GM12801 (cell line): Measurements from ENCODE around the gene SLC22A1.

Experiments
- CTCF ChIP-seq: IDR thresholded peaks from one replicate; pipeline ENCODE4 v1.5.1; 2011; ENCODE audit warnings: control low read depth; ENCODE audit not compliant: insufficient read length; ENCODE audit errors: extremely low read depth

The SLC22A1 gene

GRCh38 chr6:160121558-160121957 is at the start of gene SLC22A1:
TSS of gene SLC22A1 (plus strand) at chr6:160121815. CDS start at chr6:160121936, 121 bp downstream.
- TF ChIP-seq CTCF = no peak

GRCh38 chr6:160073272-160073671 is 48.3 kb upstream of the SLC22A1 start:
- no peak for TF ChIP-seq CTCF

GRCh38 chr6:160076009-160076408 is 45.6 kb upstream of the SLC22A1 start:
- TF ChIP-seq CTCF = no peak

GRCh38 chr6:160077024-160077423 is 44.6 kb upstream of the SLC22A1 start:
- no peak for TF ChIP-seq CTCF

GRCh38 chr6:160077526-160077925 is 44.1 kb upstream of the SLC22A1 start:
- TF ChIP-seq CTCF = no peak

- TF ChIP-seq CTCF = no peak
Observed at GRCh38 chr6:160078883-160079685, 42.5 kb upstream of the SLC22A1 start.

GRCh38 chr6:160079686-160080043 is 42.0 kb upstream of the SLC22A1 start:
- TF ChIP-seq CTCF = no peak

- no peak for TF ChIP-seq CTCF
Observed at GRCh38 chr6:160080097-160080496, 41.5 kb upstream of the SLC22A1 start.
